ENCODE measurements around the gene AHCYL2.
"Not testable (repeated sequence)": the region's sequence is repeated elsewhere in the genome, so short reads cannot be mapped to it uniquely, and the experiment has no call there.

Gene AHCYL2

DNA sequence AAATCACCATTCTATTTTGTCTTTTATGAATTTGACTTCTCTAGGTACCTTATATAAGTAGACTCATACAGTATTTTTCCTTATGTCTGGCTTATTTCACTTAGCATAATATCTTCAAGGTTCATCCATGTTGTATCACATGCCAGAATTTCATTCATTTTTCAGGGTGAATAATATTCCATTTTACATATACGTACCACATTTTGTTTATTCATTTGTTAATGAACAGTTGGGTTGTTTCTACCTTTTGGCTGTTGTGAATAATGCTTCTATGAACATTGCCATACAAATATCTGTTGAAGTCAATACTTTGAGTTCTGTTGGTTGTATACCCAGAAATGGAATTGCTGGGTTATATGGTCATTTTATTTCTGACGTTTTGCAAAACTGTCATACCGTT is 20.7 kb downstream of the AHCYL2 start:
- no peak for DNase-seq

GRCh38 chr7:129247087-129247486 is 22.3 kb downstream of the AHCYL2 start:
- DNase-seq, result no peak

DNA sequence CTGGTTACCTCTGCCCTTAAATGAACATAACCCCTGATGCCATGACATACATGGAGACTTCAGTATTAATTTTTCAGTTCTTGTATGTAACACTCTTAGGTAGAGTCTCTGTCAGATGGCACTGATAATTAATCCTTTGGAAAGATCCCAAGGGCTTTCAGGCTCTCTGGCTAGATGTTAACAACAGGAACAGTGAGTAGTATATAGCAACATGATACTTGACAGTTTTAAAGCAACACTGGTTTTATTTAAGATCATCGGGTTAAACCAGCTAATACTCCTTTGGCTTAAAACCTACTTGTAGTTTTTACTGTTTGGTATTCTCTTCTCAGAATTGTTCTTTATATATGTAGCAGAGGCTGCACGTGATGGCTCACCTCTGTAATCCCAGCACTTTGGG is 27.3 kb downstream of the AHCYL2 start:
- DNase-seq, result no peak

DNA sequence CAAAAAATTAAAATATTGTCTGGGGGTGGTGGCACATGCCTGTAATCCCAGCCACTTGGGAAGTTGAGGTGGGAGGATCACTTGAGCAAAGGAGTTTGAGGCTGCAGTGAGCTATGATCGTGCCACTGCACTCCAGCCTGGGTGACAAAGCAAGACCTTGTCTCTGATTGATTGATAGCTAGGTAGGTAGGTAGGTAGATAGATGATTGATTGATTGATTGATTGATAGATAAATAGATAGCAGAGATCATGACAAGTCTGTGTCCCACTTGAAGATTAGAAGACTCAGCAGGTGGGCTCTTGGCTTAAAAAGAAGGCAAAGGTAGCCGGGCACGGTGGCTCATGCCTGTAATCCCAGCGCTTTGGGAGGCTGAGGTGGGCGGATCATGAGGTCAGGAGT is 27.8 kb downstream of the AHCYL2 start:
- not testable (repeated sequence) for DNase-seq

- DNase-seq, result no peak
These were observed 31.0 kb downstream of the AHCYL2 start for GRCh38 chr7:129255800-129256199.

- no peak for DNase-seq
These were observed 31.4 kb downstream of the AHCYL2 start for GRCh38 chr7:129256221-129256620.

DNA sequence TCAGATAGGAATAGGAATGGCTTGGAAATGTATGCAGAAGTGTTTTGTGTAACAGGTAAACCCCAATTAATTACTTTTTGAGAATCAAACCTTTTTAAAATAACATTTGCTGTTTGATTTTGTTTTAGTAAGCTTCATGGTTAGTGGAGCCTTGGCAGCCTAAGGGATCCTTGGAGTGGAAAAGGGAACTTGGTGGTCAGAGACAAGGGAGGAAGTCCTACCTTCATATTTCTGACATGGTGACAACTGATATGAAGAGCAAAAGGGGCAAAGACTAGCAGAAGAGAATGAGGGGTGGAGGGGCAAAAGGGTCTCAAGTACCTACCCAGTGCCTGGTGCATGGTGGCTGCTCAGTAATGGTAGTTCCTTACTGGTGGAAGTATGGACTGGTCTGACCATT is 32.3 kb downstream of the AHCYL2 start:
- no peak for DNase-seq

DNA sequence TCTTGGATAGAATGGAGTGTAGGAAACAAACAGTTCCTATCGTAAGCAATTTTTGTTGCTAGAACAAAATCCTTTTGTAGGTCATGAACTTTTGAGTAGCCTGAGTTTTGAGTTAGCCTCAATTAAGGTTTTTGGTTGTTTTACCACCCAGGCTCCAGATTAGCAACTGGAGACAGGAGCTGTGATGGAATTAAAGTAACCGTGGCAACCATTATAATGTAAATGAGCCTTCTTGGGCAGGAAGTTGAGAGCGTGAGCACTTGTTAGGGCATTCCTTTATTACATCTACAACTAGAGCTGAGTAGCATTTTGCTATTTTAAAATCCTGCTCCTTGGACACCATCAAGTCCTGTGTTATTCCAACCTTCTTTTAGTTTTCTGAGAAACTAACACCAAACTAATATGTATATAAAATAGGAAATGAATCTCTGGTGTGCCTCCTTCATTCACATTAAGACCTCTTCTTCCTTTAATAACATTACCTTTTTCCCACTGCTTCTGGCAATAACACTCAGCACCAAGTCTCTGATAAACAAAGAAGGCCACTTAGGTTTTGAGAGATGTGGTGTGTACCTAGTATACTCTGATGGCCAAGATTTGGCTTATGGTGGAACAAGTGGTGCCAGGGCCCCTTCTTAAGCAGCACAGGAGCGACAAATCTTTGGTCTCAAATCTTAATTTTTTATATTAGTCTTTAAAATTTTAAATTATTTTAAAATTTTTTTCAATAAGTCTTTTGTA is 34.0 kb downstream of the AHCYL2 start:
- no peak for DNase-seq

DNA sequence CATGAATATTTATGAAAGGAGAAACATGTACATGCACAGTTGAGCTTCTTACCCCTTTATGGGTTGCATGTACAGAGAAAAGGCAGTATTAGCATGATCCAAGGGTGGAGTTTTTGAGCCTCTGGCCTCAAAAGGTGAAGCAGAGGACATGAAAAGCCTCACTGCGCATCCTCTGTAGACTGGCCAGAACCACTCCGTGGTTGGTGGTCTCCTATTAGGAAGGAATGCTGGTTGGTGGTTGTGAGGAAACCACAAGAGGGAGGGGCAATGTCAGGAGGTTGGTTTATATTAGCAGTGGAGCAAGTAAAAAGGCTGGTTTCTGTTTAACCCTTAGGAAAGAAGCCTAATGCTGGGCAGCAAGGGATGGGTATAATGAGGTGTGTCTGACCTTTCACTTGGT is 37.5 kb downstream of the AHCYL2 start:
- peak; percentile 13 for DNase-seq

DNA sequence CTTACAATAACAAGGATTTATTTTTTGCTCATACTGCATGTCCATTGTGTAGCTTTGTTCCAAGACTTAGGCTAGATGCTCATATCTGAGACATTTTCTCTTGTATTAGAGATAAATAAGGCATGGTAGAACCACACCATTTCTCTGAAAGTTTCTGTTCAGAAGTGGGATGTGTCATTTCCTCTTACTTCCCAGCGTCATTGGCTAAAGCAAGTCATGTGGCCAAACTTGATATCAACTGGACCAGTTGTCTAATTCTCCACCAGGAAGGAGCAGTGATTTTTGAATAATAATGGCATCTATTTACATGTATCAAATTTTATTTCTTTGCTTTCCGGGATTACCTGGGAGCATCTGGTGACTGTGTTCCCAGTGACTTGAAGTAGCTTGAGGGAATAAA is 38.3 kb downstream of the AHCYL2 start:
- DNase-seq, result no peak

DNA sequence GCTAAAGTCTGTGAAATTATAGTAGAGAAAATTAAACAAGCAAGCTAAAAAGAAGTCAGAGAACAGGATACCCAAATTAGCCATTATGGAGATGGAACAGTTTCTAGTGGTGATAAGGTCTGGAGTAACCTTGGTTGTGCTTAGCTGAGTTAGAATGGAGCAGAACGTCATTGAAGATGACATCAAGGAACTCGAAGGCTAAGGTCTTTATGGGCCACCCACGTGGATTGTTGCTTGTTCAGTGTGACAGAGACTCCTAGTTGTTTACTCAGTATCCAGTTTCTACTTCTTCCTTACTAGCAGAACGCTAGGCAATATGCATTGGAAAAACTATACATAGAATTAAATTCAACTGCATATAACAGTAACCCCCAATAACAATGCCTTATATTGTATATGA is 39.7 kb downstream of the AHCYL2 start:
- no peak for DNase-seq

- DNase-seq, result no peak
These were observed 40.5 kb downstream of the AHCYL2 start for GRCh38 chr7:129265328-129265727.

GRCh38 chr7:129266181-129266580 is 41.4 kb downstream of the AHCYL2 start:
- DNase-seq, result no peak

DNA sequence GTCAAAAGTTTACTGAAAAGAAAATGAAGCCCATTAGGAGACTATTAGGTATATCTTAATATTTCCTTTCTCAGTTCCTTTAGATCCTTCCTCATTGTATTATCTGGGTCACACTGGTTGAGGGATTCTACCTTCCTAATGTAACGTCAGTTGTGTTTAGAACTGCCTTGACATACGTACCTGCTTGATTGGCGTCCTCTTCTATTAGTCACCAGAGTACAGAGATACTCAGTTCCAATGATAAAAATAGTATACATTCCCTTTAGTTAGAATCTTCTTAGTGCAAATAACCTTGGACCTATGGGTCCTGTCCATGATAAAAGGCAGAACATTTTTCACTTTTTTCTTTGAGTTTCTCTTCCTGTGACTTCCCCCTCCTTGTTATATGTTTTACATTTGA is 45.2 kb downstream of the AHCYL2 start:
- no peak for DNase-seq

GRCh38 chr7:129271500-129272355 is 46.9 kb downstream of the AHCYL2 start:
- DNase-seq, result peak; percentile 45

- no peak for DNase-seq
These were observed 49.1 kb downstream of the AHCYL2 start for GRCh38 chr7:129273936-129274335.

- no peak for DNase-seq
These were observed 52.8 kb downstream of the AHCYL2 start for GRCh38 chr7:129277629-129278028.

DNA sequence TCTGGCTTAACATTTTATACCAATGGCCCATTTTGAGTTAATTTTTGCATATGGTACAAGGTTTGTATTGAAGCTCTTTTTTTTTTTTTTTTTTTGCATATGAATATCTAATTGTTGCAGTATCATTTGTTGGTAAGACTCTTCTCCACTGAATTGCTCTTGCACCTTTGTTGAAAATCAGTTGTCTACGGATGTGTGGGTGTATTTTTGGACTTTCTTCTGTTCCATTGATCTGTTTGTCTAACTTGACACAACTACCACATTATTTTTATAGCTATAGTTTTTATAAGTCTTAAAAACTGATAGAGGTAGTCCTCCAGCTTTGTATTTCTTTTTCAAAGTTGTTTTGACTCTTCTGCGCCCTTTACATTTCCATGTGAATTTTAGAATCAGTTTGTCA is 53.9 kb downstream of the AHCYL2 start:
- no peak for DNase-seq

- no peak for DNase-seq
These were observed 54.9 kb downstream of the AHCYL2 start for GRCh38 chr7:129279757-129280156.

DNA sequence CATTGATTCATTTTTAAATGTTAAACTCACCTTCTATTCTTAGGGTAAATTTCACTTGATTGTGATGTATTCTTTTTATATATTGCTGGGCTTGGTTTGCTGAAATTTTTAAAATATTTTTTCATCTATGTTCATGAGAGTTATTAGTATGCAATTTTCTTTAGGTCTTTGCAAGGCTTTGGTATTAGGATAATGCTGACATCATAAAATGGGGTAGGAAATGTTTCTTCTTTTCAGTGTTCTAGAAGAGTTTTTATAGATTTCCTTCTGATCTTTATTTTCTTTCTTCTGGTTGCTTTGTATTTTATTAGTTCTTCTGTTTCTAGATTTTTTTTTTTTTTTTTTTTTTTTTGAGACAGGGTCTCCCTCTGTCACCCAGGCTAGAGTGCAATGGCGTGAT is 56.3 kb downstream of the AHCYL2 start:
- DNase-seq, result no peak

DNA sequence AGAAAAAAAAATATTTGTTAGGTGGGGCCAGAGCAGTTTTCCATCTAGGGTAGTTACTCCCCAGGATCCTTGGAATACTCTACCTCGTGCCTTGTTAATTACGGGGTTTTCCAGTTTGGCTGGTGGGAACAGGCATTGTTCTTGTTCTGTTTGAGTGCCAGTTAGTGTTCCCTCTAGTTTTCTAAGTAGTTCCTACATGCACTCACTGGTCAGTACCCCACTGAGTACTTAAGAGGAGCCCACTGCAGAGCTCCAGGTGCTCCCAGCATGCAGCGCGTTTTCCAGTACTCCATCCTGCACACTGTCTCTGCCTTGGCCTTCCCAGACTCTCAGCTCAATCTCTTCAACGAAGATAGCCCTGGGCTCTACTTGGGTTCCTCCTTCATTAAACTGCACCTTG is 58.0 kb downstream of the AHCYL2 start:
- no peak for DNase-seq

- no peak for DNase-seq
These were observed 59.1 kb downstream of the AHCYL2 start for GRCh38 chr7:129283936-129284335.

GRCh38 chr7:129285111-129285510 is 60.3 kb downstream of the AHCYL2 start:
- DNase-seq, result peak; percentile 9

- DNase-seq, result no peak
These were observed 68.0 kb downstream of the AHCYL2 start for GRCh38 chr7:129292861-129293260.

Measured in fibroblast of skin of right quadriceps (primary cell).